ENCODE results near the gene PATJ.

DNA sequence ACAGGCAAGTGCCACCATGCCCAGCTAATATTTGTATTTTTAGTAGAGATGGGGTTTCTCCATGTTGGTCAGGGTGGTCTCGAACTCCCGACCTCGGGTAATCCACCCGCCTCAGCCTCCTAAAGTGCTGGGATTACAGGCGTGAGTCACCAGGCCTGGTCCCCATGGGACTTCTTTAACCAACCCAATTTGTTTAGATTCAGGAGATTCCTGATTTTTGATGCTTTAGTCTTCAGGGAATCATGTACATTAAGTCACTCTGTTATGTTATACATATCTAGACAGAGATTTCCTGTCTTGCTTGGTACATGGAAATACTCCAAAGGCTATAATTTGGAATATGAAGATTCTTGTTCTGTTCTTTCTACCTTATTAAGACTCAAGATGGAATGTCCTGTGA lies 250.0 kb downstream of the PATJ start:
- TF ChIP-seq, protein P1, sequence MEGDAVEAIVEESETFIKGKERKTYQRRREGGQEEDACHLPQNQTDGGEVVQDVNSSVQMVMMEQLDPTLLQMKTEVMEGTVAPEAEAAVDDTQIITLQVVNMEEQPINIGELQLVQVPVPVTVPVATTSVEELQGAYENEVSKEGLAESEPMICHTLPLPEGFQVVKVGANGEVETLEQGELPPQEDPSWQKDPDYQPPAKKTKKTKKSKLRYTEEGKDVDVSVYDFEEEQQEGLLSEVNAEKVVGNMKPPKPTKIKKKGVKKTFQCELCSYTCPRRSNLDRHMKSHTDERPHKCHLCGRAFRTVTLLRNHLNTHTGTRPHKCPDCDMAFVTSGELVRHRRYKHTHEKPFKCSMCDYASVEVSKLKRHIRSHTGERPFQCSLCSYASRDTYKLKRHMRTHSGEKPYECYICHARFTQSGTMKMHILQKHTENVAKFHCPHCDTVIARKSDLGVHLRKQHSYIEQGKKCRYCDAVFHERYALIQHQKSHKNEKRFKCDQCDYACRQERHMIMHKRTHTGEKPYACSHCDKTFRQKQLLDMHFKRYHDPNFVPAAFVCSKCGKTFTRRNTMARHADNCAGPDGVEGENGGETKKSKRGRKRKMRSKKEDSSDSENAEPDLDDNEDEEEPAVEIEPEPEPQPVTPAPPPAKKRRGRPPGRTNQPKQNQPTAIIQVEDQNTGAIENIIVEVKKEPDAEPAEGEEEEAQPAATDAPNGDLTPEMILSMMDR (IDR thresholded peaks at IDR 0.05 in 8 of 11, conservative IDR thresholded peaks at IDR 0.05 in 3 of 11): no peak
- TF ChIP-seq POLR2AphosphoS5 (IDR thresholded peaks at IDR 0.05) (no peak), POLR2A (IDR thresholded peaks at IDR 0.05) (no peak)
